ENCODE data around the gene PRDM12. TPM values are rescaled to one million over a fixed set of nuclear protein-coding genes. Genes with fewer than 3 reads are reported as not detected.

The PRDM12 gene
- polyA plus RNA-seq, 3 donors from 2014 or later = 1.0 TPM; not detected in 2

- peaks cover 3 to 8% (median 4%) of the 10 kb centered on the region in 3 donors for H3K27me3 Mint-ChIP-seq (ENCODE audit: low read depth in 3 of 3)
- H3K36me3 Mint-ChIP-seq = no peaks in the 10 kb centered on the region
- H3K4me1 Mint-ChIP-seq = no peaks in the 10 kb centered on the region
- H3K9me3 Mint-ChIP-seq = no peaks in the 10 kb centered on the region
- DNase-seq = no peak
- no peak overlapping the region for H3K4me3 Mint-ChIP-seq
- H3K27ac Mint-ChIP-seq = no peak overlapping the region
These were observed 13.2 kb upstream of the PRDM12 start for GRCh38 chr9:130651221-130651620.

GRCh38 chr9:130651752-130652151, 12.6 kb upstream of the PRDM12 start:
- no peaks in the 10 kb centered on the region for H3K9me3 Mint-ChIP-seq
- DNase-seq = no peak

GRCh38 chr9:130654879-130655278, 9.5 kb upstream of the PRDM12 start:
- Mint-ChIP-seq H3K36me3 (no peaks in the 10 kb centered on the region), H3K27me3 (ENCODE audit: low read depth in 3 of 3) (peaks cover 8 to 18% (median 13%) of the 10 kb centered on the region in 3 donors), H3K4me3 (no peak overlapping the region), H3K9me3 (no peaks in the 10 kb centered on the region), H3K27ac (no peak overlapping the region), H3K4me1 (no peaks in the 10 kb centered on the region)
- DNase-seq = no peak

More at GRCh38 chr9:130651752-130652151, 12.6 kb upstream of the PRDM12 start:
- peaks cover under 1 to 10% (median 4%) of the 10 kb centered on the region in 3 donors for H3K27me3 Mint-ChIP-seq (ENCODE audit: low read depth in 3 of 3)
- peak overlapping the region in 1 of 6 donors; percentile 10 for H3K27ac Mint-ChIP-seq
- H3K4me1 Mint-ChIP-seq = no peaks in the 10 kb centered on the region
- no peak overlapping the region for H3K4me3 Mint-ChIP-seq
- no peaks in the 10 kb centered on the region for H3K36me3 Mint-ChIP-seq

DNA sequence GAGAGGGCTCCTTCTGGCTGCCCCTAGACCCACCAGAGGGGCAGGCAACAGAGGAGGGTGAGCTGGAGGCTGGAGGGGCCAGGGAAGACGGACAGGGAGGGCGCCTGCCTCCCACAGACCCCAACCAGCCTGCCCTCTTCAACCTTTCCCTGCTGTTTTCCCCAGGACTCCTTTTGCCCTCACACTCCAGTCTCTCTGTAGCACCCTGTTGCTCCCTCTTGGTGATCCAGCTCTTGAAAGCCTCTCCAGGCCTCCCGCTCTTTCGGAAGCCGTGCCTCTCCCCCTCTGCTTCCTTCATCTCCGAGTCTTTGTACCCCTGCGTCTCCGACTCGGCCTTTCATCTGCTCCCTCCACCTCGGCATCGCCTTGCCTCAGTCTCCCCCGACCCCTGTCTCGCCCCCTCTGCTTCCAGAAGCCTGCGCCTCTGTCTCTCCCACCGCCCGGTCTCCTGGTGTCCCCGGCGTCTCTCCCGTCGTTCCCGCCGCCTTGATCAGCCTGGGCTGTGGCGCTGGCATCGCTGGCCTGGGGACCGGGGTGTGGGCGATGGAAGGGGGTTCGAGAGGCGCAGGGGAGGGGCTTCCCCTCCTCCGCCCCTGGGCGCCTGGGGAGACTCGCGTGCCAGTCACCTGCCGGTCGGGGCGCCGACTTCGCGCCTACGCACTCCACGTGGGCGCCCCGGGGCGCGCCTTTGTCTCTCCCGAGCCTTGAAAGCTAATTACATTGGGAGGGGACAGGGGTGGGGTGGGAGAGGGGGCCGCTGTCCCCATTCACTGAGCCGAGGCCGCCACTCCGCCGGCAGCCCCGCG, 5.3 kb upstream of the PRDM12 start:
- Mint-ChIP-seq H3K4me3 (peak overlapping the region in 1 of 5 donors; percentile 40), H3K4me1 (peaks cover 0 to 5% of the 10 kb centered on the region in 2 donors), H3K9me3 (no peaks in the 10 kb centered on the region), H3K27ac (no peak overlapping the region), H3K36me3 (no peaks in the 10 kb centered on the region), H3K27me3 (ENCODE audit: low read depth in 3 of 3) (peaks cover 17 to 23% (median 21%) of the 10 kb centered on the region in 3 donors)
- no peak for DNase-seq

DNA sequence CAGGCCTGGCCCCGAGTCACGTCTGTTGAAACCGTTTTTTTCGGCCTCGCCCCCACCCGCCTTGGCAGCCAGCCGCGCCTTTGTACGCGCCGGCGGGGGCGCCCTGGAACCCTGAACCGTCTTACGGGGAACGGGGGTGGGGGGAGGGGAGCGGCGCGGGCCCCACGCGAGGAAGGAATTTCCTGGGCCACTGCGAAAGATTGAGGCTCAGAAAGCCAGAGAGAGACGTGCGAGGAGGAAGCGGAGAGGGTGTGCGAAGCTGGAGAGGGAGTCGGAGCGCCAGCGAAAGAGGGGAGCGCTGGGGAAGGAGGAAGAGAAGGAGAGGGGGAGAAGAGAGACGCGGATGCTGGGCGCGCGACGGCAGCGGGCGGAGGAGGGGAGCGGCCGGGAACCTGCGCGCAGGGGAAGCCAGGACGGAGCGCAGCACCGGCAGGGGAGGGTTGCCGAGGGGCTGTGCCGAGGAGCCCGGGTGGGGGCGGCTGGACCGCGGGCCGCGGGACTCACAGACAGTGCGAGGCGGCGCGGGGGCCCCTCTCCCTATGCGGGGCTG, 4.6 kb upstream of the PRDM12 start:
- DNase-seq = no peak
- no peaks in the 10 kb centered on the region for H3K36me3 Mint-ChIP-seq
- peaks cover 17 to 22% (median 21%) of the 10 kb centered on the region in 3 donors for H3K27me3 Mint-ChIP-seq (ENCODE audit: low read depth in 3 of 3)
- peaks cover 0 to 5% of the 10 kb centered on the region in 2 donors for H3K4me1 Mint-ChIP-seq
- no peak overlapping the region for H3K4me3 Mint-ChIP-seq
- no peaks in the 10 kb centered on the region for H3K9me3 Mint-ChIP-seq
- H3K27ac Mint-ChIP-seq = no peak overlapping the region

DNA sequence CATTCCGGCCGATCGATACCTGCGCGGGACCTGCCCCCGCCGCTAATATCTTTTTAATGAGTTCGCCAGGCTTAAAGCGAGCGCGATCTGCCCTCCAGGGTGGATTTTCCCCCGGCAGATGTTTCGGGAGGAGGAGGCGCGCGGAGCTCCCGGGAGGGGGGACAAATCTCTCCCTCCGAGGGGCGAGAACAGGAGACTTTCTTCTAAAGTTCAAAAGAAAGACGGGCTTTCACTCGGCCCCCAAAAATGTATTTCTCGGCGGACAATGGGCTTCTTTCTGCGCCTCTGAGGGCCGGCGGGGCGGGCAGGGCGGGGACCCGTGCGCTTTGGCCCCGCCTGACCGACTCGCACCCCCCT, 4.1 kb upstream of the PRDM12 start:
- Mint-ChIP-seq H3K27ac (no peak overlapping the region), H3K36me3 (no peaks in the 10 kb centered on the region), H3K4me1 (peaks cover 2 to 5% of the 10 kb centered on the region in 2 donors), H3K4me3 (no peak overlapping the region), H3K9me3 (no peaks in the 10 kb centered on the region), H3K27me3 (ENCODE audit: low read depth in 3 of 3) (peaks cover 18 to 25% (median 22%) of the 10 kb centered on the region in 3 donors)
- DNase-seq = no peak

- no peak overlapping the region for H3K4me3 Mint-ChIP-seq
These were observed 3.5 kb upstream of the PRDM12 start for GRCh38 chr9:130660683-130661450.

DNA sequence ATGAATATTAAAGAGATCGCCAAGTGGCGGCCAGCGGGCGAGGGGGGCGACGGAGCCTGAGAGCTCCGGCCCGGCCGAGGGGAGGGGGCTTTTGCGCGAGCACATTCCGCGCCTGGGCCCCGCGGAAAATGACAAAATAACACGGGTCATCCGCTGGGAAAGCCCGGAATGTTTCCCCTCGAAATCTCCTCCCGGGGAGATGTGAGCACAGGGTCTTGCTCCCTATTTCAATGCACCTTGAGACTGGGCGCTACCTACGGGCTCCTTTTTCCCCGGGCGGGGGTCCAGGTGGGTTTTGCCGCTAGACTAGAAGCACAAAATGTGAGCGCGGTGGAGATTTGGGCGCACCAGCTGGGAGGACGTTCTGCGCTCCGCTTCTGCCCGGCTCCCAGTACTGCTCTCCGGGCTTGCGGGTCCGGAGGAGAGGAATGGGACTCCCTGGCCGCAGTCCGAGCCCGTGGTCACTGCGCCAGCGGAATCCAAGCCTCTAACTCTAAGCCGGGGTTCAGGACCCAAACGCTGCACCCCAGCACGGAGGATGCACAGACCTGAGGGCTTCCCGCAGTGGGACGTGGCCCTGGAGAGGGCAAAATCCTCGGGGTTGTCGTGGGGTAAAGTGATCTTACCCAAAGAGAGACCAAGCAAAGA, 2.8 kb upstream of the PRDM12 start:
- Mint-ChIP-seq H3K4me3 (peak overlapping the region in 1 of 5 donors; percentile 38), H3K9me3 (no peaks in the 10 kb centered on the region), H3K27ac (no peak overlapping the region), H3K4me1 (peaks cover 5% of the 10 kb centered on the region in 2 donors), H3K27me3 (ENCODE audit: low read depth in 3 of 3) (peaks cover 21 to 27% (median 21%) of the 10 kb centered on the region in 3 donors), H3K36me3 (no peaks in the 10 kb centered on the region)
- no peak for DNase-seq

More at GRCh38 chr9:130660683-130661450, 3.5 kb upstream of the PRDM12 start:
- Mint-ChIP-seq H3K27me3 (ENCODE audit: low read depth in 3 of 3) (peaks cover 20 to 24% (median 23%) of the 10 kb centered on the region in 3 donors), H3K9me3 (no peaks in the 10 kb centered on the region), H3K4me1 (peaks cover 5% of the 10 kb centered on the region in 2 donors), H3K27ac (no peak overlapping the region), H3K36me3 (no peaks in the 10 kb centered on the region)
- no peak for DNase-seq

DNA sequence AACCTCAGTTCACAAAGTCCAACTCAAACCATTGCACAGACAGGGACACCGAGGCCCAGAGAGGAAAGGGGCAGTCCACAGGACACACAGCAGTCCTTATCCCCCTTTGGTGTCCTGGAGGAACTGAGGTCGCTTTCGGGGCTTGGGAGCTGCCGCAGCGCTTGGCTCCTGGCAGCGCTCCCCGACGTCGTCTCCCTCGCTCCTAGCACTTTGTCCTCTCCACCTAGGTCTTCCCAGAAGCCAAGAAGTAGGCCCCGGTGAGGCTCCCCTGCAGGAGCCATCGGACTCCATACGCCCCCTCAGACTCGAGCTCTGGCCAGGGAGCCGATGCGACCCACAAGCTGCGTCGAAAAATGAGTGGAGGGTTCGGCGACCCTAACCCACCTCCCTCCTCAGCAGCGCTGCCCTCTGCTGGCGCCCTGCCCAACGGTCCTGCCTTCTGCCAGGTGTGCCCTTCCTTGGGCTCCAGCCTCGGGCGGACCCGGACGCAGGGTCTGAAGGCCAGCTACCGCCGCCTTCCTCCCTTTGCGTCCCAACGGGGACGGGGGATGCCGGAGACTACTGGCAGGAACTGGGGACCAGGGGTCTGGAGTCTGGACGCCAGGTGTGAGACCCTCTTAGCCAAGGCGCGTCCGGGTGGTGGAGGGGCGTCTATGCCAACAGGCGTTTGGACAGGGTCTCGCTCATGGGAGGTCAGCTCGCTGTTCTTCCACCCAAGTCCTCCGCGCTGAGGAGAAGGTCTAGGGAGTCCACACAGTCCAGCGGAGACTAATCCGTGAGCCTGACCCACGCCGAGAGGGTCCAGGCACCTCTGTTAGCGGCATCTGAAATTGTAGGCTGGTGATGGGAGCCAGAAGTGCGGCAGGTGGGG, 2.1 kb upstream of the PRDM12 start:
- peak overlapping the region in 1 of 6 donors; percentile 51 for H3K27ac Mint-ChIP-seq
- peak overlapping the region in 2 of 5 donors; percentile 38 to 39 for H3K4me3 Mint-ChIP-seq
- no peaks in the 10 kb centered on the region for H3K9me3 Mint-ChIP-seq
- no peaks in the 10 kb centered on the region for H3K36me3 Mint-ChIP-seq
- no peak for DNase-seq
- H3K27me3 Mint-ChIP-seq (ENCODE audit: low read depth in 3 of 3) = peaks cover 20 to 27% (median 22%) of the 10 kb centered on the region in 3 donors
- peaks cover 5% of the 10 kb centered on the region in 2 donors for H3K4me1 Mint-ChIP-seq

GRCh38 chr9:130662970-130663257, 1.5 kb upstream of the PRDM12 start:
- peaks cover 5% of the 10 kb centered on the region in 2 donors for H3K4me1 Mint-ChIP-seq
- H3K27me3 Mint-ChIP-seq (ENCODE audit: low read depth in 3 of 3) = peaks cover 20 to 27% (median 25%) of the 10 kb centered on the region in 3 donors
- H3K27ac Mint-ChIP-seq = peak overlapping the region in 1 of 6 donors; percentile 51
- H3K9me3 Mint-ChIP-seq = no peaks in the 10 kb centered on the region
- H3K4me3 Mint-ChIP-seq = peak overlapping the region in 2 of 5 donors; percentile 42 to 59
- no peak for DNase-seq
- no peaks in the 10 kb centered on the region for H3K36me3 Mint-ChIP-seq

- no peaks in the 10 kb centered on the region for H3K9me3 Mint-ChIP-seq
- H3K4me3 Mint-ChIP-seq = no peak overlapping the region
- no peak overlapping the region for H3K27ac Mint-ChIP-seq
- no peaks in the 10 kb centered on the region for H3K36me3 Mint-ChIP-seq
- no peak for DNase-seq
- peaks cover 5% of the 10 kb centered on the region in 2 donors for H3K4me1 Mint-ChIP-seq
- H3K27me3 Mint-ChIP-seq (ENCODE audit: low read depth in 3 of 3) = peaks cover 17 to 26% (median 23%) of the 10 kb centered on the region in 3 donors
These were observed 977 bp upstream of the PRDM12 start for GRCh38 chr9:130663258-130663976.

DNA sequence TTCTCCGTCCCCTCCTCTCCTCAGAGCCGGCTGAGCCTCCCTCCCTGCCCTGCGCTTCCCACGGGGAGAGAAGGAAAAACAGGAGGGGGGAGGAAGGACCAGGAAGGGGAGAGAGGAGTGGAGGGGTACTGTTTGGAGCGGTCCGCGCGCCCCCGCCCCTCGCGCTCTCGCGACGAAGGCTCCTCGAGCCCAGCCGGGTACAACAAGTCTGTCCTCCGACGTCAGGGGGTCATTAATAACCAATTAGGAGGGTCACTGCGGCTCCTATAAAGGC, 480 bp upstream of the PRDM12 start:
- Mint-ChIP-seq H3K27ac (no peak overlapping the region), H3K9me3 (no peaks in the 10 kb centered on the region), H3K4me3 (no peak overlapping the region), H3K36me3 (no peaks in the 10 kb centered on the region), H3K27me3 (ENCODE audit: low read depth in 3 of 3) (peaks cover 14 to 26% (median 24%) of the 10 kb centered on the region in 3 donors), H3K4me1 (peaks cover 5% of the 10 kb centered on the region in 2 donors)
- no peak for DNase-seq

Measured in immature natural killer cell (primary cell).